Measurements from ENCODE around the gene KDM1A. TPM values are rescaled to one million over a fixed set of nuclear protein-coding genes. Genes with fewer than 3 reads are reported as not detected.

KDM1A gene
- 151 TPM for polyA plus RNA-seq (2013, experiment 1 of 2)
- 151 TPM for polyA plus RNA-seq (2013, experiment 2 of 2)

- Histone ChIP-seq H3K4me2 (ENCODE audit: low read length) (peak within 1 kb of the TSS; percentile 82), H3K36me3 (ENCODE audit: control insufficient read depth, insufficient read depth, low read length) (no peaks in the 10 kb centered on the region), H3K9ac (ENCODE audit: low read length) (peak within 1 kb of the TSS; percentile 86), H3K4me1 (ENCODE audit: control insufficient read depth, low read depth, low read length) (no peaks in the 10 kb centered on the region), H4K5ac (ENCODE audit: low read length) (peak within 1 kb of the TSS; percentile 28), H4K8ac (ENCODE audit: low read depth, low read length) (peak within 1 kb of the TSS; percentile 88), H2BK5ac (ENCODE audit: low read length) (no peak within 1 kb of the TSS), H2BK15ac (replicated peaks; ENCODE audit: low read depth) (no peak within 1 kb of the TSS), H2BK120ac (ENCODE audit: low read depth, low read length) (no peak within 1 kb of the TSS), H3K4ac (ENCODE audit: low read depth, low read length) (peak within 1 kb of the TSS; percentile 94), H3K27me3 (ENCODE audit: insufficient read depth, low read length, poor library complexity) (no peaks in the 10 kb centered on the region), H3K4me3 (ENCODE audit: low read length) (peak within 1 kb of the TSS; percentile 92), H3K79me2 (ENCODE audit: control insufficient read depth, insufficient read depth, low read length) (peaks cover 49% of the 10 kb centered on the region), H3K23ac (ENCODE audit: low read length) (peak within 1 kb of the TSS; percentile 70), H2AK5ac (ENCODE audit: low read length) (no peak within 1 kb of the TSS), H3K56ac (ENCODE audit: low read length) (peak within 1 kb of the TSS; percentile 84), H3K27ac (ENCODE audit: low read depth, low read length) (peak within 1 kb of the TSS; percentile 83), H3K79me1 (ENCODE audit: low read length) (no peaks in the 10 kb centered on the region), H3K18ac (ENCODE audit: low read length) (peak within 1 kb of the TSS; percentile 80)
- peak; percentile 98 for DNase-seq
- no CpG with 5 or more reads among the region's 85 CpGs for WGBS (ENCODE audit: extremely low coverage, insufficient coverage, low lambda C conversion rate)
Measured at GRCh38 chr1:23019094-23019862, at the start of gene KDM1A. TSS of gene KDM1A (plus strand) at chr1:23019468. CDS start at chr1:23019597, 129 bp downstream.

- Histone ChIP-seq H3K56ac (ENCODE audit: low read length) (no peak overlapping the region), H3K4ac (ENCODE audit: low read depth, low read length) (no peak overlapping the region), H3K36me3 (ENCODE audit: control insufficient read depth, insufficient read depth, low read length) (no peaks in the 10 kb centered on the region), H2BK120ac (ENCODE audit: low read depth, low read length) (no peak overlapping the region), H3K79me1 (ENCODE audit: low read length) (no peaks in the 10 kb centered on the region), H3K9ac (ENCODE audit: low read length) (no peak overlapping the region), H3K23ac (ENCODE audit: low read length) (no peak overlapping the region), H4K8ac (ENCODE audit: low read depth, low read length) (no peak overlapping the region), H3K4me2 (ENCODE audit: low read length) (no peak overlapping the region), H3K18ac (ENCODE audit: low read length) (no peak overlapping the region), H3K27ac (ENCODE audit: low read depth, low read length) (no peak overlapping the region), H2BK5ac (ENCODE audit: low read length) (no peak overlapping the region), H2AK5ac (ENCODE audit: low read length) (no peak overlapping the region), H3K27me3 (ENCODE audit: insufficient read depth, low read length, poor library complexity) (no peaks in the 10 kb centered on the region), H2BK15ac (replicated peaks; ENCODE audit: low read depth) (no peak overlapping the region), H3K79me2 (ENCODE audit: control insufficient read depth, insufficient read depth, low read length) (no peaks in the 10 kb centered on the region), H4K5ac (ENCODE audit: low read length) (no peak overlapping the region), H3K4me1 (ENCODE audit: control insufficient read depth, low read depth, low read length) (no peaks in the 10 kb centered on the region), H3K4me3 (ENCODE audit: low read length) (no peak overlapping the region)
- WGBS (ENCODE audit: extremely low coverage, insufficient coverage, low lambda C conversion rate), result no CpG with 5 or more reads among the region's 2 CpGs
- no peak for DNase-seq
Measured at GRCh38 chr1:22970096-22970495, 49.2 kb upstream of the KDM1A start.

GRCh38 chr1:22971161-22971560 is 48.1 kb upstream of the KDM1A start:
- no peak overlapping the region for H3K27ac ChIP-seq (ENCODE audit: low read depth, low read length)
- H2BK15ac ChIP-seq (replicated peaks; ENCODE audit: low read depth), result no peak overlapping the region

GRCh38 chr1:22971611-22972405 is 47.5 kb upstream of the KDM1A start:
- H3K4me3 ChIP-seq (ENCODE audit: low read length), result no peak overlapping the region

More at GRCh38 chr1:22971161-22971560, 48.1 kb upstream of the KDM1A start:
- WGBS (ENCODE audit: extremely low coverage, insufficient coverage, low lambda C conversion rate), result no CpG with 5 or more reads among the region's 3 CpGs
- no peaks in the 10 kb centered on the region for H3K36me3 ChIP-seq (ENCODE audit: control insufficient read depth, insufficient read depth, low read length)
- DNase-seq, result no peak
- no peak overlapping the region for H2AK5ac ChIP-seq (ENCODE audit: low read length)
- no peak overlapping the region for H3K56ac ChIP-seq (ENCODE audit: low read length)
- no peak overlapping the region for H3K18ac ChIP-seq (ENCODE audit: low read length)
- H4K8ac ChIP-seq (ENCODE audit: low read depth, low read length), result no peak overlapping the region
- H3K27me3 ChIP-seq (ENCODE audit: insufficient read depth, low read length, poor library complexity), result no peaks in the 10 kb centered on the region
- no peaks in the 10 kb centered on the region for H3K79me2 ChIP-seq (ENCODE audit: control insufficient read depth, insufficient read depth, low read length)
- no peak overlapping the region for H4K5ac ChIP-seq (ENCODE audit: low read length)
- H3K4me2 ChIP-seq (ENCODE audit: low read length), result no peak overlapping the region
- H3K9ac ChIP-seq (ENCODE audit: low read length), result no peak overlapping the region
- no peak overlapping the region for H2BK120ac ChIP-seq (ENCODE audit: low read depth, low read length)
- no peaks in the 10 kb centered on the region for H3K79me1 ChIP-seq (ENCODE audit: low read length)
- no peak overlapping the region for H3K4ac ChIP-seq (ENCODE audit: low read depth, low read length)
- no peak overlapping the region for H2BK5ac ChIP-seq (ENCODE audit: low read length)
- no peak overlapping the region for H3K23ac ChIP-seq (ENCODE audit: low read length)
- no peaks in the 10 kb centered on the region for H3K4me1 ChIP-seq (ENCODE audit: control insufficient read depth, low read depth, low read length)
- H3K4me3 ChIP-seq (ENCODE audit: low read length), result no peak overlapping the region

GRCh38 chr1:22972760-22973159 is 46.5 kb upstream of the KDM1A start, which contains the start of gene LACTBL1:
TSS of gene LACTBL1 (minus strand) at chr1:22972866. CDS start at chr1:22972316, 550 bp downstream.
- Histone ChIP-seq H3K23ac (ENCODE audit: low read length) (no peak within 1 kb of the TSS), H4K5ac (ENCODE audit: low read length) (no peak within 1 kb of the TSS), H3K4me1 (ENCODE audit: control insufficient read depth, low read depth, low read length) (no peaks in the 10 kb centered on the region), H3K79me1 (ENCODE audit: low read length) (no peaks in the 10 kb centered on the region), H3K4me3 (ENCODE audit: low read length) (no peak within 1 kb of the TSS), H2AK5ac (ENCODE audit: low read length) (no peak within 1 kb of the TSS), H2BK120ac (ENCODE audit: low read depth, low read length) (no peak within 1 kb of the TSS), H3K4ac (ENCODE audit: low read depth, low read length) (no peak within 1 kb of the TSS), H2BK5ac (ENCODE audit: low read length) (no peak within 1 kb of the TSS), H3K27ac (ENCODE audit: low read depth, low read length) (no peak within 1 kb of the TSS), H4K8ac (ENCODE audit: low read depth, low read length) (no peak within 1 kb of the TSS), H3K4me2 (ENCODE audit: low read length) (no peak within 1 kb of the TSS), H3K36me3 (ENCODE audit: control insufficient read depth, insufficient read depth, low read length) (no peaks in the 10 kb centered on the region), H3K27me3 (ENCODE audit: insufficient read depth, low read length, poor library complexity) (no peaks in the 10 kb centered on the region), H2BK15ac (replicated peaks; ENCODE audit: low read depth) (no peak within 1 kb of the TSS), H3K79me2 (ENCODE audit: control insufficient read depth, insufficient read depth, low read length) (no peaks in the 10 kb centered on the region), H3K9ac (ENCODE audit: low read length) (no peak within 1 kb of the TSS), H3K56ac (ENCODE audit: low read length) (peak within 1 kb of the TSS; percentile 34), H3K18ac (ENCODE audit: low read length) (no peak within 1 kb of the TSS)
- WGBS (ENCODE audit: extremely low coverage, insufficient coverage, low lambda C conversion rate), result no CpG with 5 or more reads among the region's 5 CpGs
- peak; percentile 22 for DNase-seq

More at GRCh38 chr1:22971611-22972405, 47.5 kb upstream of the KDM1A start:
- no peak overlapping the region for H4K8ac ChIP-seq (ENCODE audit: low read depth, low read length)
- H3K79me2 ChIP-seq (ENCODE audit: control insufficient read depth, insufficient read depth, low read length), result no peaks in the 10 kb centered on the region
- peak; percentile 64 for DNase-seq
- H3K18ac ChIP-seq (ENCODE audit: low read length), result no peak overlapping the region
- WGBS (ENCODE audit: extremely low coverage, insufficient coverage, low lambda C conversion rate), result no CpG with 5 or more reads among the region's 5 CpGs
- H3K9ac ChIP-seq (ENCODE audit: low read length), result no peak overlapping the region
- no peaks in the 10 kb centered on the region for H3K4me1 ChIP-seq (ENCODE audit: control insufficient read depth, low read depth, low read length)
- H3K23ac ChIP-seq (ENCODE audit: low read length), result no peak overlapping the region
- H2BK15ac ChIP-seq (replicated peaks; ENCODE audit: low read depth), result no peak overlapping the region
- no peak overlapping the region for H3K4ac ChIP-seq (ENCODE audit: low read depth, low read length)
- no peaks in the 10 kb centered on the region for H3K36me3 ChIP-seq (ENCODE audit: control insufficient read depth, insufficient read depth, low read length)
- H2BK120ac ChIP-seq (ENCODE audit: low read depth, low read length), result no peak overlapping the region
- H3K56ac ChIP-seq (ENCODE audit: low read length), result no peak overlapping the region
- H3K79me1 ChIP-seq (ENCODE audit: low read length), result no peaks in the 10 kb centered on the region
- H4K5ac ChIP-seq (ENCODE audit: low read length), result no peak overlapping the region
- H2AK5ac ChIP-seq (ENCODE audit: low read length), result no peak overlapping the region
- no peaks in the 10 kb centered on the region for H3K27me3 ChIP-seq (ENCODE audit: insufficient read depth, low read length, poor library complexity)
- no peak overlapping the region for H2BK5ac ChIP-seq (ENCODE audit: low read length)
- no peak overlapping the region for H3K27ac ChIP-seq (ENCODE audit: low read depth, low read length)
- H3K4me2 ChIP-seq (ENCODE audit: low read length), result no peak overlapping the region
